ENCODE measurements around the gene CEPT1. TPM values are rescaled to one million over a fixed set of nuclear protein-coding genes. Genes with fewer than 3 reads are reported as not detected.

Gene CEPT1
- total RNA-seq, 4 donors from 2014 or later: 38.6 to 61.0 (median 40.2) TPM

DNA sequence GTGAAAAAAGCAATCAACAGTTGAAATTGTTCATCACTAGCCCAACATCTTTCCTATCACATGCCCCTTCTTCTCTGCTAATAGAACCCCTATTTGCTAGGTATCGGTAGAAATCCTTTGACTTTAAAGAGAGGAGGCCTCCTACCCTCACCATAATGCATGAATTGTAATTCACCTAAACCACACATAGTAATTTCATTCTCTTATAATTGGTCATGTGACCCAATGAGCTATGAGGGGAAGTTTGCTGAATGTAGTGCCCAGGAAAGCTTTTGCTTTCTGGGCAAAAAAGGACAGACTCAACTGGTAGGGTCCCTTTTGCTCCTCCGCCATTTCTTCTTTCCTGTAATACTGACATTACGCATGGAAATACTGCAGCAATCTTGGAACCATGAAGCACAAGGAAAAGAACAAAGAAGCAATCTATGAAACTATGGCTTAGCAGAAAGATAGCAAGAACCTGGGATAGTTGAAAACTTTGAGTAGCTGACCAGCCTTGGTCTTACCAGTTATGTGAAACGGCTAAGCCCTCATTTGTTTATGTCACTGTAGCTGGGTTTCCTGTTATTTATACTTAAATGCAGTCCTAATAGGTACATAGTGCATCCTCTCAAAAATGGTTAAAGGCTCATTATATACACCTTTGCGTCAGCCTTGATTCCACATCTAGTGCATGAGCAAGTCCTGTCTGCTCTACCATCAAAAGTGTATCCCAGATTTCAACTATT, 77.3 kb downstream of the CEPT1 start:
- ATAC-seq (ENCODE audit: low FRiP score): no peak
- TF ChIP-seq, protein P1, sequence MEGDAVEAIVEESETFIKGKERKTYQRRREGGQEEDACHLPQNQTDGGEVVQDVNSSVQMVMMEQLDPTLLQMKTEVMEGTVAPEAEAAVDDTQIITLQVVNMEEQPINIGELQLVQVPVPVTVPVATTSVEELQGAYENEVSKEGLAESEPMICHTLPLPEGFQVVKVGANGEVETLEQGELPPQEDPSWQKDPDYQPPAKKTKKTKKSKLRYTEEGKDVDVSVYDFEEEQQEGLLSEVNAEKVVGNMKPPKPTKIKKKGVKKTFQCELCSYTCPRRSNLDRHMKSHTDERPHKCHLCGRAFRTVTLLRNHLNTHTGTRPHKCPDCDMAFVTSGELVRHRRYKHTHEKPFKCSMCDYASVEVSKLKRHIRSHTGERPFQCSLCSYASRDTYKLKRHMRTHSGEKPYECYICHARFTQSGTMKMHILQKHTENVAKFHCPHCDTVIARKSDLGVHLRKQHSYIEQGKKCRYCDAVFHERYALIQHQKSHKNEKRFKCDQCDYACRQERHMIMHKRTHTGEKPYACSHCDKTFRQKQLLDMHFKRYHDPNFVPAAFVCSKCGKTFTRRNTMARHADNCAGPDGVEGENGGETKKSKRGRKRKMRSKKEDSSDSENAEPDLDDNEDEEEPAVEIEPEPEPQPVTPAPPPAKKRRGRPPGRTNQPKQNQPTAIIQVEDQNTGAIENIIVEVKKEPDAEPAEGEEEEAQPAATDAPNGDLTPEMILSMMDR (IDR thresholded peaks at IDR 0.05): no peak
- DNase-seq (ENCODE audit: low spot score): no peak

- TF ChIP-seq, protein P1 (IDR thresholded peaks at IDR 0.05): no peak
- ATAC-seq (ENCODE audit: low FRiP score) (no peak), DNase-seq (ENCODE audit: low spot score) (no peak)
These were observed 78.9 kb downstream of the CEPT1 start for GRCh38 chr1:111218701-111219556.

DNA sequence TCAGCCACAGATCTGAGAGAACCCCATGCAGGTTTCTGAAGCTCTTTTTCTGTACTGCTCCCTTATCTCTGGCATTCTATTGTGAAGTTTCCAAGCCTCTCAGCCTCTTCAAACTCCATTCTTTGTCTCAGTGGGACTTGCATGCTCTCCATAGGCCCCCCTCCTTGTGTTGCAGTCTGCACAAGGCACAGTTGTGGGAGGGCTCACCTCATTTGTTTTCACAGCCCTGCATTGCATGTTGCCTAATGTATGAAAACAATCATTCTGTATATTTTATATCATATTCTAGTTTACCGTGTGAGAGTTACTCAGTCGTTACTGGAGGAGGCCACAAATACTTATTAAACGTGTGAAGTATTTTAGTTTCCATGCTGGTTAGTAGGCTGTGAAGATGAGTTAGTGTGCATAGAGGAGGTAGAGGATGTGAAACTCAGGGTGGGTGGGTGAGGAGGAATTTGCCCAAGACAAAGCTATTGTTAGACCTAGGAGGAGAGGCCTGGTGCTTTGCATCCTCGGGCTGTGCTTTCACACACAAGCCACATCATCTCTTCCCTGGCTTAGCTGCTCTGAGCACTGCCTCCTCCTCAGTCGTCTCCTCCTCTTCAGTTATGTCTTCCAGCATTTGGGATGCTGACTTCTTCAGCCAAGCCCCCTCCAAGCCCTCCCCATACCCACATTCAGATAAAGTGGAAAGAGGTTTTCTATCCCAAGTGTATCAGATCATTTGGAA, 79.7 kb downstream of the CEPT1 start:
- TF ChIP-seq, protein P1 (IDR thresholded peaks at IDR 0.05): no peak
- DNase-seq (ENCODE audit: low spot score) (no peak), ATAC-seq (ENCODE audit: low FRiP score) (no peak)

GRCh38 chr1:111220302-111220890, 80.4 kb downstream of the CEPT1 start:
- no peak for ATAC-seq (ENCODE audit: low FRiP score)
- DNase-seq (ENCODE audit: low spot score): no peak
- TF ChIP-seq, protein P1 (IDR thresholded peaks at IDR 0.05): no peak

DNA sequence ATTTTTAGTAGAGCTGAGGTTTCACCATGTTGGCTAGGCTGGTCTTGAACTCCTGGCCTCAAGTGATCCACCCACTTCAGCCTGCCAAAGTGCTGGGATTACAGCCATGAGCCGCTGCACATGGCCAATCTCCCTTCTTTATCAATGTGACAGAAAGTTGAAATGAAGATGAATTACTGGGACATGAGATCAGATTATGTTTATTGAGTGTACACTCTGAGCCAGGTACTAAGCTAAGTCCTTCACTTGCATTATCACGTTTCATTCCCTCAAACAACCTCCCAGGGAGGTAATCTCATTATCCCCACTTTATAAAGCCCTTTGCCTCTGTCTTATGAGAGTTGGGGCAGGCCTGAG, 81.2 kb downstream of the CEPT1 start:
- TF ChIP-seq, protein P1 (IDR thresholded peaks at IDR 0.05): no peak
- ATAC-seq (ENCODE audit: low FRiP score): no peak
- no peak for DNase-seq (ENCODE audit: low spot score)

DNA sequence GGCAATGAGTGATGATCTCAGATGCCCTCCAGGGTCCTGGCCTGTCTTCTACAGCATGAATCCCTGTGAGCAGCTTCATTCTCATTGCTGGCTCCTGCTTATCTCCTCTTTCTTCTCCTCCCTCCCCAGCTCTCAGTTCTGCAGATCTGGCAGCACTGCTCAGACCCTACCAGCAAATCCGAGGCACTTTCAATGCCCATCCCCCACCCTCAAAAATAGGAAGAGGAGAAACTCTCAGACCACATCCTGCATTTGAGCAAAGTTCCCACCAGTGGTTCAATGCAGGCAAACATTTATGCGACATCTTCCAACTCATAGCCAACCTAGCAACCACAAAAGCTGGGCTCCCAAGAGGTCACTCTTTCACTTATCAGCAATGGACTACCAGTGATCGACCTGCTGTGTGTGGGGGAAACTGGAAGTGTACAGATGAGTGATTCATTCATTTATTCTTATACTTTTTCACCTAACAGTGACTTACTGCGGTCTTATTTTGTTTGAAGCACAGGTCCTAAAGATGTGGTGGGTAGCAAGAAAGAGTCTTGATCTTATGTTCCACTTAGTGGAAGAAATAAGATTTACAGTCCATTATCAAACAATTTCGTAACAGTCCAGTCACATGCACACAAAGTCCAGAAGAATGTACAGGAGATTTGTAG, 81.7 kb downstream of the CEPT1 start:
- TF ChIP-seq, protein P1 (IDR thresholded peaks at IDR 0.05): no peak
- ATAC-seq (ENCODE audit: low FRiP score): no peak
- no peak for DNase-seq (ENCODE audit: low spot score)
